Endothelial cell of umbilical vein (primary cell): ENCODE results near the gene ATP10A. TPM values are rescaled to one million over a fixed set of nuclear protein-coding genes. Genes with fewer than 3 reads are reported as not detected.

ENCODE experiments used
- BruUV-seq: library from RNA; stranded (reverse); fragments of 400-500 nt; replicated peaks from 2 replicates; lab custom pipeline; 2021; lab: Mats Ljungman, UMichigan
- CTCF ChIA-PET: fragments of 300-600, 350-600 bp; sonication (Branson Sonifier 250); formaldehyde crosslinking; loops from one replicate; lab custom pipeline; 2021; ENCODE audit warnings: antibody characterized with exemption, inconsistent platforms; lab: Charles Lee
- POLR2A ChIA-PET: fragments of 300-600, 350-600 bp; sonication (Branson Sonifier 250); formaldehyde crosslinking; loops from one replicate; lab custom pipeline; 2021; ENCODE audit warnings: antibody characterized with exemption, inconsistent platforms; lab: Charles Lee
- DNase-seq: peaks from one replicate; pipeline ENCODE4 v3.0.0-alpha.2; 2011; ENCODE audit warnings: low read depth, low spot score
- FAIRE-seq: peaks from 2 replicates; lab custom pipeline; 2011; peaks lifted over from hg19 to GRCh38; lab: Jason Lieb, UNC
- H2AFZ ChIP-seq: 2 replicates; pipeline ENCODE4 v1.6.0; 2012; ENCODE audit warnings: low read depth, low read length, control low read depth, inconsistent platforms
- H3K27ac ChIP-seq: 2 replicates; pipeline ENCODE4 v1.5.1; 2011; ENCODE audit warnings: low read depth, mild to moderate bottlenecking, control low read depth, low read length, moderate library complexity; ENCODE audit not compliant: insufficient read depth
- H3K27me3 ChIP-seq, 2 experiments: 2 replicates each; pipeline versions ENCODE4 v1.6.0 to v1.6.1; 2011; ENCODE audit warnings: low read length in 2 of 2, mixed read lengths in 1 of 2; ENCODE audit not compliant: control insufficient read depth in 2 of 2, insufficient read depth in 2 of 2
- H3K36me3 ChIP-seq, 2 experiments: 2 replicates in 1 of 2; 3 replicates in 1 of 2; pipeline ENCODE4 v1.5.1; 2011; ENCODE audit warnings: low read length in 2 of 2, mild to moderate bottlenecking in 1 of 2, moderate library complexity in 1 of 2; ENCODE audit not compliant: control insufficient read depth in 2 of 2, insufficient read depth in 2 of 2; ENCODE audit errors: extremely low read depth in 1 of 2
- H3K4me1 ChIP-seq: 3 replicates; pipeline ENCODE4 v1.5.1; 2011; ENCODE audit warnings: mild to moderate bottlenecking, low read length; ENCODE audit not compliant: control insufficient read depth, insufficient read depth; ENCODE audit errors: extremely low read depth
- H3K4me2 ChIP-seq: 2 replicates; pipeline ENCODE4 v1.6.1; 2011; ENCODE audit warnings: low read length, control low read depth, mixed read lengths; ENCODE audit not compliant: insufficient read depth
- H3K4me3 ChIP-seq, 3 experiments: fragments of 200-600 bp in 1 of 3; sonication (generic), shearing (Covaris generic) in 1 of 3; replicated peaks in 1 of 3; 2 replicates each; pipeline ENCODE4 v1.5.1; 2011 to 2016; ENCODE audit warnings: control low read depth in 3 of 3, low read length in 3 of 3, mild to moderate bottlenecking in 2 of 3, inconsistent platforms in 1 of 3, low read depth in 1 of 3, moderate library complexity in 1 of 3; ENCODE audit not compliant: insufficient read depth in 1 of 3
- H3K79me2 ChIP-seq: 2 replicates; pipeline ENCODE4 v1.6.0; 2012; ENCODE audit warnings: low read length, inconsistent platforms; ENCODE audit not compliant: control insufficient read depth, insufficient read depth
- H3K9ac ChIP-seq: replicated peaks from 2 replicates; pipeline ENCODE3; 2011; ENCODE audit warnings: low read length, control low read depth; ENCODE audit not compliant: insufficient read depth; ENCODE audit errors: extremely low read depth
- H3K9me1 ChIP-seq: replicated peaks from 3 replicates; pipeline ENCODE4 v1.6.0; 2011; ENCODE audit warnings: mild to moderate bottlenecking, low read length; ENCODE audit not compliant: control insufficient read depth, insufficient read depth; ENCODE audit errors: extremely low read depth
- H3K9me3 ChIP-seq: replicated peaks from 2 replicates; pipeline ENCODE4 v1.5.1; 2012; ENCODE audit warnings: low read length, inconsistent platforms; ENCODE audit not compliant: control insufficient read depth, insufficient read depth
- H4K20me1 ChIP-seq: replicated peaks from 2 replicates; pipeline ENCODE3; 2011; ENCODE audit warnings: mild to moderate bottlenecking, low read length; ENCODE audit not compliant: control insufficient read depth, insufficient read depth; ENCODE audit errors: extremely low read depth
- GATA2 ChIP-seq: IDR thresholded peaks from 2 replicates; pipeline ENCODE4 v1.7.0; 2011; ENCODE audit warnings: low read depth, mild to moderate bottlenecking, moderate library complexity, mixed read lengths, low read length; ENCODE audit not compliant: insufficient read length, insufficient read depth
- MYC ChIP-seq: IDR thresholded peaks from one replicate; pipeline ENCODE4 v1.6.1; 2011; ENCODE audit warnings: mild to moderate bottlenecking, low read depth, low read length
- dilution Hi-C: fragments of 300-500 bp; cut with MboI; formaldehyde crosslinking; loops from one replicate; pipeline ENCODE4 v1.15.0; 2019; ENCODE audit warnings: low sequenced_read_pairs; ENCODE audit not compliant: extremely low pct_ligation_motif_present
- intact Hi-C: fragments of 100-400 bp; cut with micrococcal nuclease; formaldehyde crosslinking; loops from one replicate; pipeline ENCODE4 v1.10.0; 2022
- polyA plus RNA-seq, 4 experiments: library from polyadenylated mRNA; depleted of rRNA in 3 of 4; stranded (reverse) in 3 of 4; unstranded in 1 of 4; fragments of >200 nt; gene quantifications; 2 replicates each; pipeline versions ENCODE4 v1.2.1 to v1.2.3, GENCODE V29; 2011 to 2012; ENCODE audit warnings: missing spikeins in 1 of 4
- total RNA-seq: library from RNA; stranded (reverse); gene quantifications from 2 replicates; pipeline ENCODE4 v1.2.3, GENCODE V29; 2021
- TF ChIP-seq, protein P1 (sequence below), 2 donors: IDR thresholded peaks; 1 replicate in 1 of 2; 2 replicates in 1 of 2; pipeline ENCODE4 v1.5.1; 2011; ENCODE audit warnings: low read length in 2 of 2, mild to moderate bottlenecking in 2 of 2, moderate library complexity in 2 of 2, control low read depth in 1 of 2, inconsistent platforms in 1 of 2, low read depth in 1 of 2; ENCODE audit not compliant: insufficient read depth in 1 of 2; ENCODE audit errors: extremely low read depth in 1 of 2

ATP10A gene
- total and polyA plus RNA-seq, 2 donors (not counting 3 experiments of a cell fraction or from before 2014, with no cell fraction given), result not detected

DNA sequence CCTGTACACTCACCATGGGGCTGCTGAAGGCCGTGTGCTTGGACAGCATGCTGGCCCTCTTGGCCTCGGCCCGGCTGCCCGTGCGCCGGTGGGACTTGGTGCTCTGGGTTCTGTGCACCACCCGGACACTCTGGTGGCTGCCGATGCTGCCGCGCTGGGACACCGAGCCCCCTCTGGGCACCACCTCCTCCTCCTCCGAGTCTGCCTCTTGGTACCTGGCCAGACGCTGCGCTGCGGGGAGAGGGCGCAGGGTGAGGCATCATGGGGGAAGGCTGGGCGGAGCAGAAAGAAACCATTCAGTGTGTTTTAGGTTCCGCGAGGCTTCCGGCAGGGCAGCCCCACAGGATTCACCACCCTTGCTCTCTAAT lies 145.0 kb downstream of the ATP10A start:
- H3K27me3 ChIP-seq, result no peaks in the 10 kb centered on the region
- H3K4me3 ChIP-seq, result no peak overlapping the region
- CTCF ChIA-PET, result no interaction called here
- POLR2A ChIA-PET, result no interaction called here
- intact Hi-C loops, result no loop called here
- FAIRE-seq (no peak), DNase-seq (no peak)
- H3K27ac ChIP-seq, result no peak overlapping the region
- H2AFZ ChIP-seq, result no peak overlapping the region
- H3K4me2 ChIP-seq, result no peak overlapping the region
- no peaks in the 10 kb centered on the region for H3K36me3 ChIP-seq
- no peak overlapping the region for H3K9ac ChIP-seq
- H4K20me1 ChIP-seq, result no peaks in the 10 kb centered on the region
- H3K9me1 ChIP-seq, result no peaks in the 10 kb centered on the region
- dilution Hi-C loops, result no loop called here
- TF ChIP-seq, protein P1, sequence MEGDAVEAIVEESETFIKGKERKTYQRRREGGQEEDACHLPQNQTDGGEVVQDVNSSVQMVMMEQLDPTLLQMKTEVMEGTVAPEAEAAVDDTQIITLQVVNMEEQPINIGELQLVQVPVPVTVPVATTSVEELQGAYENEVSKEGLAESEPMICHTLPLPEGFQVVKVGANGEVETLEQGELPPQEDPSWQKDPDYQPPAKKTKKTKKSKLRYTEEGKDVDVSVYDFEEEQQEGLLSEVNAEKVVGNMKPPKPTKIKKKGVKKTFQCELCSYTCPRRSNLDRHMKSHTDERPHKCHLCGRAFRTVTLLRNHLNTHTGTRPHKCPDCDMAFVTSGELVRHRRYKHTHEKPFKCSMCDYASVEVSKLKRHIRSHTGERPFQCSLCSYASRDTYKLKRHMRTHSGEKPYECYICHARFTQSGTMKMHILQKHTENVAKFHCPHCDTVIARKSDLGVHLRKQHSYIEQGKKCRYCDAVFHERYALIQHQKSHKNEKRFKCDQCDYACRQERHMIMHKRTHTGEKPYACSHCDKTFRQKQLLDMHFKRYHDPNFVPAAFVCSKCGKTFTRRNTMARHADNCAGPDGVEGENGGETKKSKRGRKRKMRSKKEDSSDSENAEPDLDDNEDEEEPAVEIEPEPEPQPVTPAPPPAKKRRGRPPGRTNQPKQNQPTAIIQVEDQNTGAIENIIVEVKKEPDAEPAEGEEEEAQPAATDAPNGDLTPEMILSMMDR (IDR thresholded peaks at IDR 0.05; ENCODE audit: extremely low read depth in 1 of 2, insufficient read depth in 1 of 2, low read depth in 1 of 2, low read length in 2 of 2), result no peak
- H3K9me3 ChIP-seq, result peaks cover 12% of the 10 kb centered on the region
- no peaks in the 10 kb centered on the region for H3K79me2 ChIP-seq
- H3K4me1 ChIP-seq, result no peaks in the 10 kb centered on the region
- no TSS peak for BruUV-seq

GRCh38 chr15:25717457-25718168 lies 145.5 kb downstream of the ATP10A start:
- TF ChIP-seq MYC, result no peak
- TF ChIP-seq, protein P1 (IDR thresholded peaks at IDR 0.05; ENCODE audit: extremely low read depth in 1 of 2, insufficient read depth in 1 of 2, low read depth in 1 of 2, low read length in 2 of 2), result no peak
- no peak for TF ChIP-seq GATA2
- dilution Hi-C loops, result no loop called here
- H3K79me2 ChIP-seq, result no peaks in the 10 kb centered on the region
- ChIA-PET CTCF (no interaction called here), POLR2A (no interaction called here)
- FAIRE-seq (no peak), DNase-seq (no peak)
- H3K4me3 ChIP-seq, result no peak overlapping the region
- no peaks in the 10 kb centered on the region for H3K4me1 ChIP-seq
- no peaks in the 10 kb centered on the region for H3K27me3 ChIP-seq
- H3K4me2 ChIP-seq, result no peak overlapping the region
- no peak overlapping the region for H3K9ac ChIP-seq
- no peaks in the 10 kb centered on the region for H3K9me1 ChIP-seq
- no peak overlapping the region for H2AFZ ChIP-seq
- H3K27ac ChIP-seq, result no peak overlapping the region
- peaks cover 12% of the 10 kb centered on the region for H3K9me3 ChIP-seq
- BruUV-seq, result no TSS peak
- H3K36me3 ChIP-seq, result no peaks in the 10 kb centered on the region
- intact Hi-C loops, result no loop called here
- H4K20me1 ChIP-seq, result no peaks in the 10 kb centered on the region
